Naive thymus-derived CD4-positive, alpha-beta T cell (primary cell): ENCODE results near the gene NME3. TPM values are rescaled to one million over a fixed set of nuclear protein-coding genes. Genes with fewer than 3 reads are reported as not detected.

Source experiments
- ATAC-seq: fragments of 150-1000 bp; cut with Tn5 transposase; 2 replicates; pipeline ENCODE4 v1.10.0; 2021; ENCODE audit warnings: mild to moderate bottlenecking, moderate library complexity
- CTCF ChIA-PET: fragments of 350-600 bp; sonication (Branson Sonifier 250); formaldehyde crosslinking; loops from one replicate; lab custom pipeline; 2021; ENCODE audit warnings: antibody characterized with exemption; lab: Charles Lee
- POLR2A ChIA-PET: fragments of 350-600 bp; sonication (Branson Sonifier 250); formaldehyde crosslinking; loops from one replicate; lab custom pipeline; 2021; ENCODE audit warnings: antibody characterized with exemption, inconsistent platforms; lab: Charles Lee
- DNase-seq, 9 donors: peaks; one replicate each; pipeline versions ENCODE4 v3.0.0 to v3.0.0-alpha.2; 2020 to 2022; ENCODE audit warnings: mixed read lengths in 1 of 9
- H3K27ac ChIP-seq: one replicate; pipeline ENCODE4 v1.7.0; 2013; ENCODE audit warnings: mild to moderate bottlenecking, low read depth, low read length, moderate library complexity
- H3K27me3 ChIP-seq, 2 donors: one replicate each; pipeline ENCODE4 v1.7.0; 2013; ENCODE audit warnings: low read length in 2 of 2, mild to moderate bottlenecking in 2 of 2, moderate library complexity in 2 of 2; ENCODE audit not compliant: control insufficient read depth in 2 of 2, insufficient read depth in 2 of 2
- H3K36me3 ChIP-seq, 3 experiments: 1 replicate in 2 of 3; 2 replicates in 1 of 3; pipeline ENCODE4 v1.7.0; 2013; ENCODE audit warnings: low read length in 3 of 3, mild to moderate bottlenecking in 3 of 3, moderate library complexity in 1 of 3; ENCODE audit not compliant: insufficient read depth in 3 of 3, control insufficient read depth in 2 of 3
- H3K4me1 ChIP-seq, 2 donors: one replicate each; pipeline ENCODE4 v1.7.0; 2013; ENCODE audit warnings: low read length in 2 of 2, mild to moderate bottlenecking in 2 of 2, moderate library complexity in 1 of 2; ENCODE audit not compliant: control insufficient read depth in 2 of 2, insufficient read depth in 2 of 2
- H3K4me3 ChIP-seq: 2 replicates; pipeline ENCODE4 v1.7.0; 2013; ENCODE audit warnings: mild to moderate bottlenecking, low read length
- H3K9me3 ChIP-seq, 3 experiments: 1 replicate in 2 of 3; 2 replicates in 1 of 3; pipeline ENCODE4 v1.7.0; 2013; ENCODE audit warnings: low read length in 3 of 3; ENCODE audit not compliant: control insufficient read depth in 2 of 3
- H3K27ac Mint-ChIP-seq, 9 donors: one replicate each; pipeline ENCODE4 v1.8.0; 2020 to 2022; ENCODE audit warnings: mixed read lengths in 9 of 9, mild to moderate bottlenecking in 8 of 9, moderate library complexity in 5 of 9, inconsistent platforms in 2 of 9
- H3K27me3 Mint-ChIP-seq, 5 donors: one replicate each; pipeline ENCODE4 v1.8.0; 2021 to 2022; ENCODE audit warnings: mixed read lengths in 5 of 5, mild to moderate bottlenecking in 1 of 5
- H3K36me3 Mint-ChIP-seq, 5 donors: one replicate each; pipeline ENCODE4 v1.8.0; 2020 to 2022; ENCODE audit warnings: mixed read lengths in 5 of 5, mild to moderate bottlenecking in 3 of 5, inconsistent platforms in 1 of 5
- H3K4me1 Mint-ChIP-seq, 7 donors: one replicate each; pipeline ENCODE4 v1.8.0; 2020 to 2022; ENCODE audit warnings: mixed read lengths in 7 of 7, mild to moderate bottlenecking in 3 of 7, inconsistent platforms in 1 of 7
- H3K4me3 Mint-ChIP-seq, 10 donors: one replicate each; pipeline ENCODE4 v1.8.0; 2020 to 2022; ENCODE audit warnings: mild to moderate bottlenecking in 10 of 10, mixed read lengths in 10 of 10, moderate library complexity in 6 of 10, inconsistent platforms in 2 of 10
- H3K9me3 Mint-ChIP-seq, 11 donors: one replicate each; pipeline ENCODE4 v1.8.0; 2020 to 2022; ENCODE audit warnings: mixed read lengths in 11 of 11, mild to moderate bottlenecking in 4 of 11, inconsistent platforms in 1 of 11, moderate library complexity in 1 of 11
- intact Hi-C, 2 donors: fragments of 100-400 bp; cut with micrococcal nuclease; formaldehyde crosslinking; loops; one replicate each; pipeline ENCODE4 v1.15.1; 2023
- polyA plus RNA-seq, 2 donors: library from polyadenylated mRNA; unstranded; fragments of 300-500 nt; fragmentation: Illumina TruSeq; gene quantifications; one replicate each; pipeline ENCODE4 v1.2.3, GENCODE V29; 2021
- total RNA-seq, 6 experiments: library from RNA in 5 of 6; stranded (reverse) in 5 of 6; gene quantifications; 1 replicate in 5 of 6; 2 replicates in 1 of 6; pipeline ENCODE4 v1.2.3 and lab custom pipeline; 2021 to 2026

Gene NME3
- total and polyA plus RNA-seq, 7 experiments from 2014 or later = 49.4 to 81.5 (median 70.6) TPM

DNA sequence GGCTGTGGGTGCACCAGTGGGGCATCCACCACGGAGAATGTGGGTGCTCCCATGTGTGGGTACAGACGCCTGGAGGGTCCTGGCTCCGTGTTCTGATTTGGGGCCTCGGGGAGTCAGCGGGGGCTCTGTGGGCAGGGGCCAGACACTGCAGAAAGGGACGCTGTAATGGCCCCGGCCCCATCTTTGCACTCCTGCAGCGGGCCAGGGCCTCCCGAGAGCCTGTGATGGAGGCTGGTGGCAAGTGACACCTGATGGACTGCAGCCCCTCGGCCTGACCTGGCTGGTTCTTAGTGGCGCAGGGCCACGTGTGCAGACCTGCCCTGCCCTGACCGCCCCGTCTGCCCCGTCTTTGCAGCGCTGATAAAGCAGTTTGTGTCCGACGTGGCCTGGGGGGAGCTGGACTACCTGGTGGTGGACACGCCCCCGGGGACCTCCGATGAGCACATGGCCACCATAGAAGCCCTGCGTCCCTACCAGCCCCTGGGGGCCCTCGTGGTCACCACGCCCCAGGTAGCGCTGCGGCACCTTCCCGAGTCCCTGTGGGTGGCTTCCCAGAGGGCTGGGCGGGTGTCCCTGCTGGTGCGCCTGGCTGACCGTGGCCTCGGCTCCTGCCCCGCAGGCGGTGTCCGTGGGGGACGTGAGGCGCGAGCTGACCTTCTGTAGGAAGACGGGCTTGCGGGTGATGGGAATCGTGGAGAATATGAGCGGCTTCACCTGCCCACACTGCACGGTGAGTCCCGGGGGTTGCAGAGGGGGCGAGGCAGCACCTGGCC is 16.2 kb upstream of the NME3 start:
- H3K36me3 ChIP-seq = peaks cover 0 to 74% (median 4%) of the 10 kb centered on the region in 3 experiments
- no peaks in the 10 kb centered on the region for H3K27me3 ChIP-seq
- ChIA-PET POLR2A (no interaction called here), CTCF (no interaction called here)
- H3K4me1 ChIP-seq = peaks cover 5 to 20% of the 10 kb centered on the region in 2 donors
- H3K4me3 ChIP-seq = no peak overlapping the region
- no peaks in the 10 kb centered on the region for H3K9me3 Mint-ChIP-seq
- peaks cover 0 to 2% (median 0%) of the 10 kb centered on the region in 5 donors for H3K27me3 Mint-ChIP-seq
- peaks cover 0 to 5% (median 4%) of the 10 kb centered on the region in 5 donors for H3K36me3 Mint-ChIP-seq
- DNase-seq = peak in 1 of 9 donors; percentile 4
- H3K4me3 Mint-ChIP-seq = no peak overlapping the region
- intact Hi-C loops = loop anchor here (10.0 kb wide), 4 partner anchors 363 to 1203 kb away; partner anchors contain the start of genes TRAF7 (in 2 of the 2), UBE2I (in 1 of the 2) and UQCC4 (in 1 of the 2)
- no peaks in the 10 kb centered on the region for H3K9me3 ChIP-seq
- ATAC-seq = no peak
- no peak overlapping the region for H3K27ac ChIP-seq
- peaks cover 5 to 33% (median 12%) of the 10 kb centered on the region in 7 donors for H3K4me1 Mint-ChIP-seq
- H3K27ac Mint-ChIP-seq = peak overlapping the region in 1 of 9 donors; percentile 43

DNA sequence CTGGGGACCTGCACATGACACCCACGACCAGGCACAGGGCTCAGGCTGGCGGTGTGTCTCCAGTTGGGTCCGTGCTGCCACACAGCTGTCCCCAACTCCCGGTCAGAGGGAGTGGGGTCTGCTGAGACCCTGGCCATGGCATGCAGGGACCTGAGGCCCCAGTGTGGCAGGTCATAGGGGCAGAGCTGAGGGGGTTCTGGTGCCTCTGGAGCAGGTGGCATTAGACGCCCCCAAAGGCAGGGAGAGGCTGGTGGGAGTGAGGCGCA is 15.6 kb upstream of the NME3 start:
- peaks cover 0 to 71% (median 4%) of the 10 kb centered on the region in 3 experiments for H3K36me3 ChIP-seq
- no peak overlapping the region for H3K27ac ChIP-seq
- ATAC-seq = no peak
- Mint-ChIP-seq H3K36me3 (peaks cover 0 to 5% (median 4%) of the 10 kb centered on the region in 5 donors), H3K9me3 (no peaks in the 10 kb centered on the region), H3K4me3 (peak overlapping the region in 1 of 10 donors; percentile 17), H3K4me1 (peaks cover 5 to 34% (median 12%) of the 10 kb centered on the region in 7 donors), H3K27me3 (peaks cover 0 to 2% (median 0%) of the 10 kb centered on the region in 5 donors), H3K27ac (peak overlapping the region in 1 of 9 donors; percentile 43)
- ChIA-PET POLR2A (no interaction called here), CTCF (no interaction called here)
- DNase-seq = peak in 1 of 9 donors; percentile 5
- intact Hi-C loops = loop anchor here (10.0 kb wide), 4 partner anchors 362 to 1202 kb away; partner anchors contain the start of genes TRAF7 (in 2 of the 2), UBE2I (in 1 of the 2) and UQCC4 (in 1 of the 2)
- H3K9me3 ChIP-seq = no peaks in the 10 kb centered on the region
- no peak overlapping the region for H3K4me3 ChIP-seq
- peaks cover 5 to 20% of the 10 kb centered on the region in 2 donors for H3K4me1 ChIP-seq
- no peaks in the 10 kb centered on the region for H3K27me3 ChIP-seq

DNA sequence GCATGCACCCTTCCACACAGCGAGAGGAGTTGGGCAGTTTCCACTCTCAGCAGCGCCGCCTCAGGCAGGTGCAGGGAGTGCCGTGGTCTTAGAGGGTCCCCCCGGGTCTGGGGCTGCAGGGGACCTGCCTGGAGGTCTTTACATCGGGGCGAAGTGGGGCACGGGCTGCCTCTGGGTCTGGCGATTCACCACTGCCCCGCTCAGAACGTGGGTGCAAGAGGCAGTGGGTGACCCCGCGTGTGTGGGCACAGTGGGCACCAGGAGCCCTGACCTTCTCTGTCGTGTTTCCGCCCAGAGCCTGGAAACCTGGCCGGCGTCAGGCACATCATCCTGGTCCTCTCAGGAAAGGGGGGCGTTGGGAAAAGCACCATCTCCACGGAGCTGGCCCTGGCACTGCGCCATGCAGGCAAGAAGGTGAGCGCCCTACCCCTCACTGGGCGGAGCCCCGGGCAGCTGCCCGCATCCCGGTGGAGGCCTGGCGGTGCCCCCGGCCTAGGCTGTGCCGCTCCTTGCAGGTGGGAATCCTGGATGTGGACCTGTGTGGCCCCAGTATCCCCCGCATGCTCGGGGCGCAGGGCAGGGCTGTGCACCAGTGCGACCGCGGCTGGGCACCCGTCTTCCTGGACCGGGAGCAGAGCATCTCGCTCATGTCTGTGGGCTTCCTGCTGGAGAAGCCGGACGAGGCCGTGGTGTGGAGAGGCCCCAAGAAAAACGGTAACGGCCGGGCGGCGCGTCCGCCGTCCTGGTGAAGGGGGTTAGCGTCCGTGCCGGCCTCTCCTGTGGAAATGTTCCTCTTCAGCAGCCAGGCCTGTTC is 15.1 kb upstream of the NME3 start:
- Histone ChIP-seq H3K36me3 (peaks cover 0 to 65% (median 4%) of the 10 kb centered on the region in 3 experiments), H3K9me3 (no peaks in the 10 kb centered on the region), H3K4me3 (no peak overlapping the region), H3K27me3 (no peaks in the 10 kb centered on the region), H3K27ac (no peak overlapping the region), H3K4me1 (peaks cover 7 to 20% of the 10 kb centered on the region in 2 donors)
- ChIA-PET CTCF (no interaction called here), POLR2A (no interaction called here)
- DNase-seq (peak in 1 of 9 donors; percentile 7), ATAC-seq (no peak)
- Mint-ChIP-seq H3K27ac (peak overlapping the region in 2 of 9 donors; percentile 30 to 31), H3K4me1 (peaks cover 5 to 39% (median 17%) of the 10 kb centered on the region in 7 donors), H3K36me3 (peaks cover 0 to 5% (median 4%) of the 10 kb centered on the region in 5 donors), H3K9me3 (no peaks in the 10 kb centered on the region), H3K27me3 (peaks cover 0 to 2% (median 0%) of the 10 kb centered on the region in 5 donors), H3K4me3 (peak overlapping the region in 1 of 10 donors; percentile 17)
- intact Hi-C loops = loop anchor here (10.0 kb wide), 4 partner anchors 362 to 1202 kb away; partner anchors contain the start of genes TRAF7 (in 2 of the 2), UBE2I (in 1 of the 2) and UQCC4 (in 1 of the 2)

DNA sequence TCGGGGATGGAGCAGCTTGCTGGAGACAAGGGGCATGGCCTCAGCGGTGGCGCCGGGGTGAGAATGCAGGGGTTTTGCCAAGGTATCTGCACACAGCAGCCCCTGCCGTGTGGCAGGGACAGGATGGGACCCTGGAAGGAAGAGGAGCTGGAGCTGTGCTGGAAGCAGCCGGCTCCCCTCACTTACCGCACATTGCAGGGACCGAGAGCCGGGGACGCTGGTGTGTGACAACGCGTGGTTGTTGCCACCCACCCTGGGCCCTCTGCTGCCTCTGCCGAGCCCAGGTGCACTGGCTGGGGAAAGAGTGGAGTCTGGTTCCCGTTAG is 14.5 kb upstream of the NME3 start:
- H3K9me3 ChIP-seq = no peaks in the 10 kb centered on the region
- H3K4me1 ChIP-seq = peaks cover 13 to 26% of the 10 kb centered on the region in 2 donors
- Mint-ChIP-seq H3K4me3 (peak overlapping the region in 1 of 10 donors; percentile 65), H3K27ac (peak overlapping the region in 1 of 9 donors; percentile 30), H3K9me3 (no peaks in the 10 kb centered on the region), H3K27me3 (peaks cover 0 to 2% (median 0%) of the 10 kb centered on the region in 5 donors), H3K36me3 (peaks cover 0 to 5% (median 4%) of the 10 kb centered on the region in 5 donors), H3K4me1 (peaks cover 5 to 45% (median 21%) of the 10 kb centered on the region in 7 donors)
- intact Hi-C loops = loop anchor here (10.0 kb wide), 4 partner anchors 361 to 1201 kb away; partner anchors contain the start of genes TRAF7 (in 2 of the 2), UBE2I (in 1 of the 2) and UQCC4 (in 1 of the 2)
- POLR2A ChIA-PET = no interaction called here
- no peak overlapping the region for H3K27ac ChIP-seq
- peaks cover 0 to 59% (median 4%) of the 10 kb centered on the region in 3 experiments for H3K36me3 ChIP-seq
- ATAC-seq = no peak
- no peaks in the 10 kb centered on the region for H3K27me3 ChIP-seq
- CTCF ChIA-PET = no interaction called here
- no peak overlapping the region for H3K4me3 ChIP-seq
- no peak for DNase-seq

DNA sequence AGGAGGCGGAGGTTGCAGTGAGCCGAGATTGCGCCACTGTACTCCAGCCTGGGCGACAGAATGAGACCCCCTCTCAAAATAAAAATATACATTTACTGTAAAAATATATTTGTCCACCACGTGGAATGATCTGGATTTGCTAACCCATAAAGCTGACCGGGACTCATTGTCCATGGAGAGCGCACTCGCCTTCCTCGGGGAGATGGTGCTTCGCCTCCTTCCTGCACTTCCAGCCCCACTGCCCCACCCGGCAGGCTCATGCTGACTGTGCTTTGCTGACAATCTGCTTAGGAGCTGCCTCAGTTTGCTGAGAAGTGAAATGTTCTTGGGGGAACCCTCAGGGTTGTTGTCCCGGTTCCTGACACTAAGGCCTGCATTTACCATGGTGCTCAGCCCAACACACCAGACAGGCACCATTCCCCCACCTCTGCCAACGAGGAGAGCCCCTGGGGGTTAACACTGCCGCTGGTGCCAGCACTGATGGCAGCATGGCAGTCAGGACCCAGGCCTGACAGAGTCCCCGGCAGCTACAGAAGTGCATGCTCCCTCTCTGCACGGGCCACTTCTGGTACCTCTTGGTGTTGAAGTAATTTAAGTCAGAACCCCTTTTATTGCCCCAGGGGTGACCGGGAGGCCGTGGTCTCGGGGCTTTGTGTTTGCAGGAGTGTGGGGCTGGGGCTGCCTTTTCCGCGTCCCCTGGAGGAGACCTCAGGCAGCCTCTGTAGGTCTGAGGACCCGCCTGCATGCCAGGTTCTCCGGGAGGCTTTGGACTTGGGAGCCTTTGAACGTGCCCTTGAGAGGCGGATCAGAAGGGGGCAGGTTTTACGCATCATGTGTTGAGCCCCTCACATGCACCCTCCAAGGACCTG is 13.9 kb upstream of the NME3 start:
- no peaks in the 10 kb centered on the region for H3K27me3 ChIP-seq
- no peaks in the 10 kb centered on the region for H3K9me3 ChIP-seq
- ChIA-PET POLR2A (interaction anchor here (0.6 to 1.3 kb wide), 3 partner anchors 11 to 370 kb away, joined by 3 to 5 read pairs (median 4); no protein-coding TSS in a partner anchor), CTCF (no interaction called here)
- ATAC-seq = no peak
- peaks cover 0 to 53% (median 4%) of the 10 kb centered on the region in 3 experiments for H3K36me3 ChIP-seq
- DNase-seq = no peak
- H3K4me3 ChIP-seq = no peak overlapping the region
- peak overlapping the region in 9 of 10 donors; percentile 31 to 77 (median 73) for H3K4me3 Mint-ChIP-seq
- H3K27me3 Mint-ChIP-seq = peaks cover 0 to 2% (median 0%) of the 10 kb centered on the region in 5 donors
- H3K4me1 ChIP-seq = peaks cover 13 to 28% of the 10 kb centered on the region in 2 donors
- no peaks in the 10 kb centered on the region for H3K9me3 Mint-ChIP-seq
- peaks cover 0 to 5% (median 4%) of the 10 kb centered on the region in 5 donors for H3K36me3 Mint-ChIP-seq
- peaks cover 5 to 45% (median 21%) of the 10 kb centered on the region in 7 donors for H3K4me1 Mint-ChIP-seq
- intact Hi-C loops = loop anchor here (10.0 kb wide), 4 partner anchors 360 to 1200 kb away; partner anchors contain the start of genes TRAF7 (in 2 of the 2), UBE2I (in 1 of the 2) and UQCC4 (in 1 of the 2)
- H3K27ac Mint-ChIP-seq = peak overlapping the region in 5 of 9 donors; percentile 18 to 68 (median 55)
- no peak overlapping the region for H3K27ac ChIP-seq
